Activated CD8-positive, alpha-beta T cell treated with anti-CD3 and anti-CD28 coated beads for 36 hours (primary cell): ENCODE data around the gene KCTD15. TPM values are rescaled to one million over a fixed set of nuclear protein-coding genes. Genes with fewer than 3 reads are reported as not detected.

Source experiments
- ATAC-seq: fragments of 200-7000 bp; cut with Tn5 transposase; one replicate; pipeline ENCODE4 v1.10.0; 2021; ENCODE audit warnings: mild to moderate bottlenecking, moderate library complexity
- CTCF ChIA-PET: fragments of 350-600 bp; sonication (Branson Sonifier 250); formaldehyde crosslinking; loops from one replicate; lab custom pipeline; 2021; ENCODE audit warnings: antibody characterized with exemption; lab: Charles Lee
- POLR2A ChIA-PET: fragments of 350-600 bp; sonication (Branson Sonifier 250); formaldehyde crosslinking; loops from one replicate; lab custom pipeline; 2021; ENCODE audit warnings: antibody characterized with exemption; lab: Charles Lee
- DNase-seq: peaks from one replicate; pipeline ENCODE4 v3.0.0-alpha.2; 2020
- H3K27ac Mint-ChIP-seq: one replicate; pipeline ENCODE4 v1.8.0; 2021; ENCODE audit warnings: mild to moderate bottlenecking, mixed read lengths
- H3K27me3 Mint-ChIP-seq: one replicate; pipeline ENCODE4 v1.8.0; 2021; ENCODE audit warnings: mixed read lengths
- H3K36me3 Mint-ChIP-seq: one replicate; pipeline ENCODE4 v1.8.0; 2021; ENCODE audit warnings: low read depth, mixed read lengths
- H3K4me1 Mint-ChIP-seq: one replicate; pipeline ENCODE4 v1.8.0; 2021; ENCODE audit warnings: low read depth, mixed read lengths
- H3K4me3 Mint-ChIP-seq: one replicate; pipeline ENCODE4 v1.8.0; 2021; ENCODE audit warnings: mild to moderate bottlenecking, moderate library complexity, mixed read lengths
- H3K9me3 Mint-ChIP-seq: one replicate; pipeline ENCODE4 v1.8.0; 2021; ENCODE audit warnings: mixed read lengths
- CTCF ChIP-seq: fragments of 200-600 bp; IDR thresholded peaks from one replicate; pipeline ENCODE4 v1.8.0; 2022; ENCODE audit warnings: antibody characterized with exemption, mild to moderate bottlenecking
- intact Hi-C: fragments of 100-400 bp; cut with micrococcal nuclease; formaldehyde crosslinking; loops from one replicate; pipeline ENCODE4 v1.10.0; 2022
- total RNA-seq, 2 experiments: library from RNA; stranded (reverse); gene quantifications; one replicate each; pipeline ENCODE4 v1.2.3, GENCODE V29; 2021

The KCTD15 gene
- total RNA-seq, 2 experiments from 2014 or later, result 8.3 to 8.8 TPM

- ATAC-seq (no peak), DNase-seq (no peak)
- POLR2A ChIA-PET, result no interaction called here
- CTCF ChIA-PET, result interaction anchor here (1.3 kb wide), 1 partner anchor 22 kb away, joined by 3 read pairs; no protein-coding TSS in a partner anchor
- H3K9me3 Mint-ChIP-seq, result no peaks in the 10 kb centered on the region
- TF ChIP-seq CTCF, result no peak
- H3K4me1 Mint-ChIP-seq, result no peaks in the 10 kb centered on the region
- no peaks in the 10 kb centered on the region for H3K36me3 Mint-ChIP-seq
- no peak overlapping the region for H3K27ac Mint-ChIP-seq
- peaks cover 17% of the 10 kb centered on the region for H3K27me3 Mint-ChIP-seq
- no peak overlapping the region for H3K4me3 Mint-ChIP-seq
- intact Hi-C loops, result no loop called here
Measured at GRCh38 chr19:33800012-33800680, 3.5 kb downstream of the KCTD15 start.

GRCh38 chr19:33801411-33801810 lies 4.7 kb downstream of the KCTD15 start:
- ChIA-PET CTCF (interaction anchor here (1.3 kb wide), 1 partner anchor 24 kb away, joined by 5 read pairs; no protein-coding TSS in a partner anchor), POLR2A (no interaction called here)
- peaks cover 17% of the 10 kb centered on the region for H3K27me3 Mint-ChIP-seq
- ATAC-seq (no peak), DNase-seq (no peak)
- TF ChIP-seq CTCF, result no peak
- H3K4me3 Mint-ChIP-seq, result no peak overlapping the region
- intact Hi-C loops, result no loop called here
- no peaks in the 10 kb centered on the region for H3K9me3 Mint-ChIP-seq
- H3K4me1 Mint-ChIP-seq, result no peaks in the 10 kb centered on the region
- H3K27ac Mint-ChIP-seq, result no peak overlapping the region
- no peaks in the 10 kb centered on the region for H3K36me3 Mint-ChIP-seq

- Mint-ChIP-seq H3K27ac (no peak overlapping the region), H3K4me3 (no peak overlapping the region), H3K4me1 (no peaks in the 10 kb centered on the region), H3K9me3 (no peaks in the 10 kb centered on the region), H3K27me3 (peaks cover 17% of the 10 kb centered on the region), H3K36me3 (no peaks in the 10 kb centered on the region)
- no peak for TF ChIP-seq CTCF
- DNase-seq, result no peak
- CTCF ChIA-PET, result interaction anchor here (1.3 kb wide), 1 partner anchor 24 kb away, joined by 5 read pairs; no protein-coding TSS in a partner anchor
- ATAC-seq, result no peak
- intact Hi-C loops, result no loop called here
- POLR2A ChIA-PET, result no interaction called here
Measured at GRCh38 chr19:33802001-33802400, 5.3 kb downstream of the KCTD15 start.

- Mint-ChIP-seq H3K4me3 (no peak overlapping the region), H3K9me3 (no peaks in the 10 kb centered on the region), H3K4me1 (no peaks in the 10 kb centered on the region), H3K36me3 (no peaks in the 10 kb centered on the region), H3K27me3 (peaks cover 14% of the 10 kb centered on the region), H3K27ac (no peak overlapping the region)
- DNase-seq (no peak), ATAC-seq (no peak)
- ChIA-PET CTCF (interaction anchor here (1.2 kb wide), 1 partner anchor 17 kb away, joined by 4 read pairs; no protein-coding TSS in a partner anchor), POLR2A (no interaction called here)
- no peak for TF ChIP-seq CTCF
- intact Hi-C loops, result no loop called here
Measured at GRCh38 chr19:33802801-33803200, 6.1 kb downstream of the KCTD15 start.

- DNase-seq (no peak), ATAC-seq (no peak)
- intact Hi-C loops, result no loop called here
- Mint-ChIP-seq H3K27me3 (peaks cover 14% of the 10 kb centered on the region), H3K27ac (no peak overlapping the region), H3K4me3 (no peak overlapping the region), H3K36me3 (no peaks in the 10 kb centered on the region), H3K4me1 (no peaks in the 10 kb centered on the region), H3K9me3 (no peaks in the 10 kb centered on the region)
- ChIA-PET POLR2A (no interaction called here), CTCF (interaction anchor here (1.2 to 1.3 kb wide), 2 partner anchors 16 to 25 kb away, joined by 3 to 4 read pairs; no protein-coding TSS in a partner anchor)
- TF ChIP-seq CTCF, result no peak
Measured at GRCh38 chr19:33803383-33803782, 6.7 kb downstream of the KCTD15 start.
